IMR-90 (cell line): Measurements from ENCODE around the gene PLCL1. TPM values are rescaled to one million over a fixed set of nuclear protein-coding genes. Genes with fewer than 3 reads are reported as not detected.

Source experiments
- ATAC-seq: fragments of 200-7000 bp; cut with Tn5 transposase; 2 replicates; pipeline ENCODE4 v1.9.1; 2020; ENCODE audit warnings: low read depth, mild to moderate bottlenecking, moderate library complexity
- BruUV-seq: library from RNA; stranded (reverse); fragments of 400-500 nt; replicated peaks from 2 replicates; lab custom pipeline; 2021; lab: Mats Ljungman, UMichigan
- CTCF ChIA-PET: fragments of 300-600 bp; formaldehyde crosslinking; extraction: SDS; loops from one replicate; lab custom pipeline; 2021; ENCODE audit warnings: antibody characterized with exemption; lab: Yijun Ruan, JAX
- POLR2A ChIA-PET: fragments of 300-600 bp; sonication (Branson Sonifier 250); formaldehyde crosslinking; loops from one replicate; lab custom pipeline; 2022; ENCODE audit warnings: antibody characterized with exemption; ENCODE audit not compliant: unreplicated experiment; lab: Charles Lee
- DNase-seq: peaks from one replicate; pipeline ENCODE4 v3.0.0; 2013
- H2AFZ ChIP-seq: replicated peaks from 2 replicates; pipeline ENCODE3; 2013; ENCODE audit warnings: low read length, mild to moderate bottlenecking; ENCODE audit not compliant: poor library complexity
- H2AK5ac ChIP-seq: 2 replicates; pipeline ENCODE4 v1.6.1; 2013; ENCODE audit warnings: low read depth, low read length, inconsistent platforms
- H2AK9ac ChIP-seq: replicated peaks from 2 replicates; pipeline ENCODE3; 2013; ENCODE audit warnings: mild to moderate bottlenecking, low read depth, low read length, moderate library complexity; ENCODE audit not compliant: poor library complexity
- H2BK120ac ChIP-seq: 2 replicates; pipeline ENCODE4 v1.6.1; 2013; ENCODE audit warnings: low read depth, low read length, inconsistent platforms
- H2BK15ac ChIP-seq: 3 replicates; pipeline ENCODE4 v1.6.1; 2013; ENCODE audit warnings: low read depth, low read length, inconsistent platforms
- H2BK20ac ChIP-seq: 2 replicates; pipeline ENCODE4 v1.6.1; 2013; ENCODE audit warnings: low read depth, mild to moderate bottlenecking, inconsistent platforms, low read length, moderate library complexity
- H2BK5ac ChIP-seq: 2 replicates; pipeline ENCODE4 v1.6.1; 2013; ENCODE audit warnings: mild to moderate bottlenecking, low read depth, low read length, inconsistent platforms; ENCODE audit not compliant: poor library complexity, severe bottlenecking
- H3K14ac ChIP-seq: replicated peaks from 2 replicates; pipeline ENCODE4 v1.6.1; 2013; ENCODE audit warnings: low read depth, low read length, inconsistent platforms
- H3K18ac ChIP-seq: 2 replicates; pipeline ENCODE4 v1.6.1; 2013; ENCODE audit warnings: low read depth, low read length, control low read depth
- H3K23ac ChIP-seq: 2 replicates; pipeline ENCODE4 v1.6.1; 2013; ENCODE audit warnings: low read depth, low read length, inconsistent platforms
- H3K27ac ChIP-seq: 2 replicates; pipeline ENCODE4 v1.5.1; 2013; ENCODE audit warnings: mild to moderate bottlenecking, control low read depth, low read length; ENCODE audit not compliant: insufficient read depth
- H3K27me3 ChIP-seq: 2 replicates; pipeline ENCODE4 v1.6.1; 2013; ENCODE audit warnings: low read length; ENCODE audit not compliant: control insufficient read depth, insufficient read depth
- H3K36me3 ChIP-seq: 2 replicates; pipeline ENCODE4 v1.6.1; 2013; ENCODE audit warnings: low read length, mixed read lengths; ENCODE audit not compliant: control insufficient read depth, insufficient read depth
- H3K4ac ChIP-seq: 2 replicates; pipeline ENCODE4 v1.6.1; 2013; ENCODE audit warnings: low read depth, low read length, inconsistent platforms
- H3K4me1 ChIP-seq: 2 replicates; pipeline ENCODE4 v1.6.1; 2013; ENCODE audit warnings: low read length, mixed read lengths; ENCODE audit not compliant: control insufficient read depth, insufficient read depth
- H3K4me2 ChIP-seq: 2 replicates; pipeline ENCODE4 v1.6.1; 2013; ENCODE audit warnings: low read depth, mild to moderate bottlenecking, control low read depth, low read length, moderate library complexity
- H3K4me3 ChIP-seq: 2 replicates; pipeline ENCODE4 v1.5.1; 2013; ENCODE audit warnings: low read depth, mild to moderate bottlenecking, control low read depth, low read length, moderate library complexity; ENCODE audit not compliant: insufficient read depth
- H3K56ac ChIP-seq: 2 replicates; pipeline ENCODE4 v1.6.1; 2013; ENCODE audit warnings: low read length, inconsistent platforms; ENCODE audit not compliant: insufficient read depth; ENCODE audit errors: extremely low read depth
- H3K79me1 ChIP-seq, 2 experiments: 2 replicates each; pipeline ENCODE4 v1.6.1; 2013; ENCODE audit warnings: low read length in 2 of 2, inconsistent platforms in 1 of 2, low read depth in 1 of 2
- H3K9ac ChIP-seq: 2 replicates; pipeline ENCODE4 v1.6.1; 2013; ENCODE audit warnings: low read depth, low read length, control low read depth
- H3K9me1 ChIP-seq: 2 replicates; pipeline ENCODE4 v1.6.1; 2013; ENCODE audit warnings: low read length, inconsistent platforms; ENCODE audit not compliant: insufficient read depth
- H3K9me3 ChIP-seq: 2 replicates; pipeline ENCODE4 v1.6.1; 2013; ENCODE audit warnings: low read length; ENCODE audit not compliant: control insufficient read depth, insufficient read depth
- H4K20me1 ChIP-seq: 2 replicates; pipeline ENCODE4 v1.6.1; 2013; ENCODE audit warnings: low read length, inconsistent platforms; ENCODE audit not compliant: insufficient read depth
- H4K5ac ChIP-seq: 2 replicates; pipeline ENCODE4 v1.6.1; 2013; ENCODE audit warnings: mild to moderate bottlenecking, low read depth, low read length, control low read depth
- H4K8ac ChIP-seq, 2 experiments: 2 replicates each; pipeline ENCODE4 v1.6.1; 2013; ENCODE audit warnings: low read depth in 2 of 2, low read length in 2 of 2, control low read depth in 1 of 2, inconsistent platforms in 1 of 2
- H4K91ac ChIP-seq: 2 replicates; pipeline ENCODE4 v1.6.1; 2013; ENCODE audit warnings: low read depth, low read length, inconsistent platforms; ENCODE audit not compliant: insufficient read depth
- BHLHE40 ChIP-seq: fragments of 150-350 bp; IDR thresholded peaks from 2 replicates; pipeline ENCODE4 v1.6.1; 2016; ENCODE audit warnings: mild to moderate bottlenecking, low read depth, low read length
- CEBPB ChIP-seq: IDR thresholded peaks from 2 replicates; pipeline ENCODE4 v1.6.1; 2012; ENCODE audit warnings: low read depth, low read length, improper control_type of control experiment
- CHD1 ChIP-seq: IDR thresholded peaks from 2 replicates; pipeline ENCODE4 v1.6.1; 2012; ENCODE audit warnings: low read depth, low read length, improper control_type of control experiment
- CTCF ChIP-seq: conservative IDR thresholded peaks from 2 replicates; pipeline ENCODE4 v1.5.1; 2012; ENCODE audit warnings: mild to moderate bottlenecking, low read depth, low read length, improper control_type of control experiment
- ELK1 ChIP-seq: fragments of 150-350 bp; IDR thresholded peaks from 2 replicates; pipeline ENCODE4 v1.6.1; 2016; ENCODE audit warnings: low read depth, mild to moderate bottlenecking, low read length, moderate library complexity, borderline replicate concordance
- FOS ChIP-seq: fragments of 150-350 bp; IDR thresholded peaks from 2 replicates; pipeline ENCODE4 v1.6.1; 2016; ENCODE audit warnings: low read depth, low read length
- MAFK ChIP-seq: IDR thresholded peaks from 2 replicates; pipeline ENCODE4 v1.6.1; 2012; ENCODE audit warnings: low read depth, low read length, improper control_type of control experiment
- MAZ ChIP-seq: IDR thresholded peaks from 2 replicates; pipeline ENCODE4 v1.6.1; 2012; ENCODE audit warnings: low read depth, mild to moderate bottlenecking, low read length, improper control_type of control experiment, moderate library complexity, borderline replicate concordance
- MXI1 ChIP-seq: IDR thresholded peaks from 2 replicates; pipeline ENCODE4 v1.6.1; 2012; ENCODE audit warnings: low read depth, mild to moderate bottlenecking, low read length, moderate library complexity, borderline replicate concordance
- NFE2L2 ChIP-seq: fragments of 150-350 bp; IDR thresholded peaks from 2 replicates; pipeline ENCODE4 v1.6.1; 2016; ENCODE audit warnings: low read depth, mild to moderate bottlenecking, low read length
- POLR2A ChIP-seq: IDR thresholded peaks from 2 replicates; pipeline ENCODE4 v1.6.1; 2012; ENCODE audit warnings: mild to moderate bottlenecking, low read depth, low read length
- RAD21 ChIP-seq: IDR thresholded peaks from 2 replicates; pipeline ENCODE4 v1.6.1; 2012; ENCODE audit warnings: low read length, improper control_type of control experiment
- RCOR1 ChIP-seq: IDR thresholded peaks from 2 replicates; pipeline ENCODE4 v1.6.1; 2012; ENCODE audit warnings: mild to moderate bottlenecking, low read length, improper control_type of control experiment; ENCODE audit not compliant: insufficient replicate concordance
- RFX5 ChIP-seq: IDR thresholded peaks from 2 replicates; pipeline ENCODE4 v1.8.0; 2012; ENCODE audit warnings: low read depth, mild to moderate bottlenecking, low read length, moderate library complexity
- SMC3 ChIP-seq: fragments of 150-350 bp; IDR thresholded peaks from 2 replicates; pipeline ENCODE4 v1.6.1; 2016; ENCODE audit warnings: low read depth, mild to moderate bottlenecking, antibody characterized with exemption, low read length, moderate library complexity
- USF2 ChIP-seq: fragments of 150-350 bp; IDR thresholded peaks from 2 replicates; pipeline ENCODE4 v1.6.1; 2017; ENCODE audit warnings: mild to moderate bottlenecking, antibody characterized with exemption, low read length, low read depth
- WGBS, 2 experiments: methylation state at CpG; one replicate each; pipeline versions ENCODE4 v1.1.5 to v1.1.7; 2013; ENCODE audit warnings: missing lambda C conversion rate in 2 of 2; ENCODE audit not compliant: insufficient read length in 1 of 2; ENCODE audit errors: extremely low coverage in 2 of 2; 5-methylcytosine and 5-hydroxymethylcytosine counted together
- dilution Hi-C: fragments of 300-500 bp; cut with HindIII; formaldehyde crosslinking; loops from one replicate; pipeline ENCODE4 v1.14.3; 2018; ENCODE audit warnings: low sequenced_read_pairs; ENCODE audit not compliant: unreplicated experiment
- in situ Hi-C: fragments of 300-500 bp; cut with MboI; formaldehyde crosslinking; loops from 3 replicates; pipeline ENCODE4 v1.14.3; 2019; ENCODE audit warnings: low sequenced_read_pairs, inconsistent platforms, mixed read lengths
- intact Hi-C: fragments of 100-400 bp; cut with micrococcal nuclease; formaldehyde crosslinking; loops from 2 replicates; pipeline ENCODE4 v1.10.0; 2022
- polyA plus RNA-seq, 3 experiments: library from polyadenylated mRNA; depleted of rRNA; stranded (reverse); fragments of >200 nt; gene quantifications; 2 replicates each; pipeline ENCODE4 v1.2.3, GENCODE V29; 2012; ENCODE audit warnings: low replicate concordance in 1 of 3
- total RNA-seq: library from RNA; depleted of rRNA; stranded (reverse); fragments of >200 nt; gene quantifications from 2 replicates; pipeline ENCODE4 v1.2.3, GENCODE V29; 2012

The PLCL1 gene
- total and polyA plus RNA-seq, 2 of the 4 experiments (the other 2 are of a cell fraction), result 0.14 to 0.18 TPM

GRCh38 chr2:198096965-198097364 is 292.6 kb downstream of the PLCL1 start:
- no peak overlapping the region for H3K14ac ChIP-seq
- 17% methylated on average over 1 of the region's 2 CpGs; no CpG with 5 or more reads in 1 of the 2 experiments for WGBS, 2 experiments
- no peak overlapping the region for H3K56ac ChIP-seq
- in situ Hi-C loops (no loop called here), intact Hi-C loops (no loop called here), dilution Hi-C loops (no loop called here)
- no peak overlapping the region for H3K9ac ChIP-seq
- H3K4me1 ChIP-seq, result no peaks in the 10 kb centered on the region
- H2AFZ ChIP-seq, result no peak overlapping the region
- no peak overlapping the region for H3K23ac ChIP-seq
- BruUV-seq, result no TSS peak
- H3K18ac ChIP-seq, result no peak overlapping the region
- H3K9me3 ChIP-seq, result no peaks in the 10 kb centered on the region
- H2BK5ac ChIP-seq, result no peak overlapping the region
- DNase-seq (no peak), ATAC-seq (no peak)
- H2AK9ac ChIP-seq, result no peak overlapping the region
- H4K5ac ChIP-seq, result no peak overlapping the region
- no peak overlapping the region for H3K4me2 ChIP-seq
- ChIA-PET CTCF (no interaction called here), POLR2A (no interaction called here)
- H4K8ac ChIP-seq, result no peak overlapping the region
- H2BK15ac ChIP-seq, result no peak overlapping the region
- no peak overlapping the region for H4K91ac ChIP-seq
- no peaks in the 10 kb centered on the region for H4K20me1 ChIP-seq
- H3K27ac ChIP-seq, result no peak overlapping the region
- H3K36me3 ChIP-seq, result no peaks in the 10 kb centered on the region
- no peaks in the 10 kb centered on the region for H3K79me1 ChIP-seq
- no peak overlapping the region for H2BK120ac ChIP-seq
- no peak overlapping the region for H3K4me3 ChIP-seq
- TF ChIP-seq MXI1 (no peak), SMC3 (no peak), POLR2A (no peak), RCOR1 (no peak), CHD1 (no peak), RAD21 (no peak), RFX5 (no peak), MAFK (no peak), NFE2L2 (no peak), FOS (no peak), USF2 (no peak), MAZ (no peak), BHLHE40 (no peak), ELK1 (no peak), CEBPB (no peak), CTCF (no peak)
- no peak overlapping the region for H2BK20ac ChIP-seq
- H3K9me1 ChIP-seq, result no peaks in the 10 kb centered on the region
- H2AK5ac ChIP-seq, result no peak overlapping the region
- no peak overlapping the region for H3K4ac ChIP-seq
- H3K27me3 ChIP-seq, result no peaks in the 10 kb centered on the region
